Endothelial cell of umbilical vein (primary cell): ENCODE results near the gene GRIA4. TPM values are rescaled to one million over a fixed set of nuclear protein-coding genes. Genes with fewer than 3 reads are reported as not detected.
A peak's percentile ranks its signal among the peaks of the same experiment; 100 is the strongest.

Experiments
- BruUV-seq: library from RNA; stranded (reverse); fragments of 400-500 nt; replicated peaks from 2 replicates; lab custom pipeline; 2021; lab: Mats Ljungman, UMichigan
- CTCF ChIA-PET: fragments of 300-600, 350-600 bp; sonication (Branson Sonifier 250); formaldehyde crosslinking; loops from one replicate; lab custom pipeline; 2021; ENCODE audit warnings: antibody characterized with exemption, inconsistent platforms; lab: Charles Lee
- POLR2A ChIA-PET: fragments of 300-600, 350-600 bp; sonication (Branson Sonifier 250); formaldehyde crosslinking; loops from one replicate; lab custom pipeline; 2021; ENCODE audit warnings: antibody characterized with exemption, inconsistent platforms; lab: Charles Lee
- DNase-seq: peaks from one replicate; pipeline ENCODE4 v3.0.0-alpha.2; 2011; ENCODE audit warnings: low read depth, low spot score
- FAIRE-seq: peaks from 2 replicates; lab custom pipeline; 2011; peaks lifted over from hg19 to GRCh38; lab: Jason Lieb, UNC
- H2AFZ ChIP-seq: 2 replicates; pipeline ENCODE4 v1.6.0; 2012; ENCODE audit warnings: low read depth, low read length, control low read depth, inconsistent platforms
- H3K27ac ChIP-seq: 2 replicates; pipeline ENCODE4 v1.5.1; 2011; ENCODE audit warnings: low read depth, mild to moderate bottlenecking, control low read depth, low read length, moderate library complexity; ENCODE audit not compliant: insufficient read depth
- H3K27me3 ChIP-seq, 2 experiments: 2 replicates each; pipeline versions ENCODE4 v1.6.0 to v1.6.1; 2011; ENCODE audit warnings: low read length in 2 of 2, mixed read lengths in 1 of 2; ENCODE audit not compliant: control insufficient read depth in 2 of 2, insufficient read depth in 2 of 2
- H3K36me3 ChIP-seq, 2 experiments: 2 replicates in 1 of 2; 3 replicates in 1 of 2; pipeline ENCODE4 v1.5.1; 2011; ENCODE audit warnings: low read length in 2 of 2, mild to moderate bottlenecking in 1 of 2, moderate library complexity in 1 of 2; ENCODE audit not compliant: control insufficient read depth in 2 of 2, insufficient read depth in 2 of 2; ENCODE audit errors: extremely low read depth in 1 of 2
- H3K4me1 ChIP-seq: 3 replicates; pipeline ENCODE4 v1.5.1; 2011; ENCODE audit warnings: mild to moderate bottlenecking, low read length; ENCODE audit not compliant: control insufficient read depth, insufficient read depth; ENCODE audit errors: extremely low read depth
- H3K4me2 ChIP-seq: 2 replicates; pipeline ENCODE4 v1.6.1; 2011; ENCODE audit warnings: low read length, control low read depth, mixed read lengths; ENCODE audit not compliant: insufficient read depth
- H3K4me3 ChIP-seq, 3 experiments: fragments of 200-600 bp in 1 of 3; sonication (generic), shearing (Covaris generic) in 1 of 3; replicated peaks in 1 of 3; 2 replicates each; pipeline ENCODE4 v1.5.1; 2011 to 2016; ENCODE audit warnings: control low read depth in 3 of 3, low read length in 3 of 3, mild to moderate bottlenecking in 2 of 3, inconsistent platforms in 1 of 3, low read depth in 1 of 3, moderate library complexity in 1 of 3; ENCODE audit not compliant: insufficient read depth in 1 of 3
- H3K79me2 ChIP-seq: 2 replicates; pipeline ENCODE4 v1.6.0; 2012; ENCODE audit warnings: low read length, inconsistent platforms; ENCODE audit not compliant: control insufficient read depth, insufficient read depth
- H3K9ac ChIP-seq: replicated peaks from 2 replicates; pipeline ENCODE3; 2011; ENCODE audit warnings: low read length, control low read depth; ENCODE audit not compliant: insufficient read depth; ENCODE audit errors: extremely low read depth
- H3K9me1 ChIP-seq: replicated peaks from 3 replicates; pipeline ENCODE4 v1.6.0; 2011; ENCODE audit warnings: mild to moderate bottlenecking, low read length; ENCODE audit not compliant: control insufficient read depth, insufficient read depth; ENCODE audit errors: extremely low read depth
- H3K9me3 ChIP-seq: replicated peaks from 2 replicates; pipeline ENCODE4 v1.5.1; 2012; ENCODE audit warnings: low read length, inconsistent platforms; ENCODE audit not compliant: control insufficient read depth, insufficient read depth
- H4K20me1 ChIP-seq: replicated peaks from 2 replicates; pipeline ENCODE3; 2011; ENCODE audit warnings: mild to moderate bottlenecking, low read length; ENCODE audit not compliant: control insufficient read depth, insufficient read depth; ENCODE audit errors: extremely low read depth
- MYC ChIP-seq: IDR thresholded peaks from one replicate; pipeline ENCODE4 v1.6.1; 2011; ENCODE audit warnings: mild to moderate bottlenecking, low read depth, low read length
- POLR2AphosphoS5 ChIP-seq: IDR thresholded peaks from 2 replicates; pipeline ENCODE4 v1.6.1; 2012; ENCODE audit warnings: low read depth, mild to moderate bottlenecking, control low read depth, low read length, moderate library complexity; ENCODE audit not compliant: insufficient read depth
- dilution Hi-C: fragments of 300-500 bp; cut with MboI; formaldehyde crosslinking; loops from one replicate; pipeline ENCODE4 v1.15.0; 2019; ENCODE audit warnings: low sequenced_read_pairs; ENCODE audit not compliant: extremely low pct_ligation_motif_present
- intact Hi-C: fragments of 100-400 bp; cut with micrococcal nuclease; formaldehyde crosslinking; loops from one replicate; pipeline ENCODE4 v1.10.0; 2022
- polyA plus RNA-seq, 4 experiments: library from polyadenylated mRNA; depleted of rRNA in 3 of 4; stranded (reverse) in 3 of 4; unstranded in 1 of 4; fragments of >200 nt; gene quantifications; 2 replicates each; pipeline versions ENCODE4 v1.2.1 to v1.2.3, GENCODE V29; 2011 to 2012; ENCODE audit warnings: missing spikeins in 1 of 4
- total RNA-seq: library from RNA; stranded (reverse); gene quantifications from 2 replicates; pipeline ENCODE4 v1.2.3, GENCODE V29; 2021
- TF ChIP-seq, protein P1 (sequence below), 2 donors: IDR thresholded peaks; 1 replicate in 1 of 2; 2 replicates in 1 of 2; pipeline ENCODE4 v1.5.1; 2011; ENCODE audit warnings: low read length in 2 of 2, mild to moderate bottlenecking in 2 of 2, moderate library complexity in 2 of 2, control low read depth in 1 of 2, inconsistent platforms in 1 of 2, low read depth in 1 of 2; ENCODE audit not compliant: insufficient read depth in 1 of 2; ENCODE audit errors: extremely low read depth in 1 of 2

Gene GRIA4
- total and polyA plus RNA-seq, 2 donors (not counting 3 experiments of a cell fraction or from before 2014, with no cell fraction given): not detected

DNA sequence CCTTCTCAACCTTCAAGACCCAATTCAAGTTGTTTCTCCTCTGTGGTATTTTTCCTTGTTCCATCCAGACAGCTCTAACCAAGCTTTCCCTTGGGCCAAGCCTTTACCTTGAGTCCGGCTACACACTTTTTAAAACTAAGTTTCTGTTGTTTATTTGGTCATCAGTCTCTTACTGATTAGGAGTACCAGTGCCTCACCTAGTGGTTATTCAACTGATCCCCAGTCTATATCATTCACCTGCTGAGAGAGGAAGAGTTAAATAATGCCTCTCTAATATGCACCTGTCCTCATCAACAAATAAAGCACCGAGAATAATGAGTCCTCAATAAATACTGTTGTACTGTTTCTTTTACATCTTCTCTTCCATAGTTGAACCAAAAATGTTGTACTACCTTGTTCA, 251.4 kb downstream of the GRIA4 start:
- H3K27me3 ChIP-seq: peaks cover 0 to 2% of the 10 kb centered on the region in 2 experiments
- intact Hi-C loops: loop anchor here (5.0 to 10.0 kb wide), 5 partner anchors 814 to 1936 kb away; partner anchors contain the start of genes CARD16, CASP12 and PDGFD

DNA sequence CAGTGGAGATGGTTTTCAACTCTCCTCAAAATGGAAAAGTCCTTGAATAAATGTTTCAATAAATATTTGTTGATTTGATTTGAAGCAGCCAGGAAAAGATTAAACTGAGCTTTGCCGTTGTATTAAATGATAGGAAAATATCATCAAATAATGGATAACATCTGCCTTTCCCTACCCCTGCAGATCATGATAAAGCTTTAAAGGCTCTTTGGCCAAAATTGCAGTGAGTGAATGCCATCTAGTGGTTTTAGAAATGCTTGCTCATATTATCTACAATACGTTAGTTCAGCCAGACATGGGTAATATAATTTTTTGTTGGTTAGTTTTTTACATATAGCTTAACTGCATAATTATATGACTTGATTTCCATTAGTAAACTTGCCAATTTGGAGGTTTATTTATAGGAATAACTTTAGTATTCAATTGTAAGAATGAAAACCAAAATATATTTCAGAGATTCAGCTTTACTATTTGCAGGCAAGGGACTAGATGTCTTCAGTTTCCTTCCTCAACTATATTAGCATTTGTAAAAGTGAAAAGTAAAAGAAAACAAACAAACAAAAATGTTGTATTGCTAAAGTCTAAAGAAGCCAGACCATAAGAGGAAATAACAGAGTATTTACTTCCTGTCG, 253.0 kb downstream of the GRIA4 start:
- DNase-seq (peak; percentile 73), FAIRE-seq (peak; percentile 90)
- peaks cover 0 to 2% of the 10 kb centered on the region in 2 experiments for H3K27me3 ChIP-seq
- intact Hi-C loops (loop anchor here (1.0 to 10.0 kb wide), 8 partner anchors 816 to 1938 kb away; partner anchors contain the start of genes CARD16, CASP12 and PDGFD), dilution Hi-C loops (no loop called here)
- H4K20me1 ChIP-seq: no peaks in the 10 kb centered on the region
- no peak for TF ChIP-seq MYC
- TF ChIP-seq POLR2AphosphoS5: no peak
- TF ChIP-seq, protein P1, sequence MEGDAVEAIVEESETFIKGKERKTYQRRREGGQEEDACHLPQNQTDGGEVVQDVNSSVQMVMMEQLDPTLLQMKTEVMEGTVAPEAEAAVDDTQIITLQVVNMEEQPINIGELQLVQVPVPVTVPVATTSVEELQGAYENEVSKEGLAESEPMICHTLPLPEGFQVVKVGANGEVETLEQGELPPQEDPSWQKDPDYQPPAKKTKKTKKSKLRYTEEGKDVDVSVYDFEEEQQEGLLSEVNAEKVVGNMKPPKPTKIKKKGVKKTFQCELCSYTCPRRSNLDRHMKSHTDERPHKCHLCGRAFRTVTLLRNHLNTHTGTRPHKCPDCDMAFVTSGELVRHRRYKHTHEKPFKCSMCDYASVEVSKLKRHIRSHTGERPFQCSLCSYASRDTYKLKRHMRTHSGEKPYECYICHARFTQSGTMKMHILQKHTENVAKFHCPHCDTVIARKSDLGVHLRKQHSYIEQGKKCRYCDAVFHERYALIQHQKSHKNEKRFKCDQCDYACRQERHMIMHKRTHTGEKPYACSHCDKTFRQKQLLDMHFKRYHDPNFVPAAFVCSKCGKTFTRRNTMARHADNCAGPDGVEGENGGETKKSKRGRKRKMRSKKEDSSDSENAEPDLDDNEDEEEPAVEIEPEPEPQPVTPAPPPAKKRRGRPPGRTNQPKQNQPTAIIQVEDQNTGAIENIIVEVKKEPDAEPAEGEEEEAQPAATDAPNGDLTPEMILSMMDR (IDR thresholded peaks at IDR 0.05; ENCODE audit: extremely low read depth in 1 of 2, insufficient read depth in 1 of 2, low read depth in 1 of 2, low read length in 2 of 2): peak; percentile 39 to 49
- CTCF ChIA-PET: interaction anchor here (0.6 to 4.5 kb wide), 65 partner anchors 8 to 1989 kb away, joined by 3 to 68 read pairs (median 4); partner anchors contain the start of gene PDGFD
- no peaks in the 10 kb centered on the region for H3K4me1 ChIP-seq
- POLR2A ChIA-PET: no interaction called here
- no TSS peak for BruUV-seq
- no peak overlapping the region for H3K4me3 ChIP-seq
- H3K9me3 ChIP-seq: no peaks in the 10 kb centered on the region
- no peak overlapping the region for H2AFZ ChIP-seq
- H3K4me2 ChIP-seq: no peak overlapping the region
- H3K36me3 ChIP-seq: no peaks in the 10 kb centered on the region
- no peaks in the 10 kb centered on the region for H3K79me2 ChIP-seq
- H3K27ac ChIP-seq: no peak overlapping the region
- no peak overlapping the region for H3K9ac ChIP-seq
- H3K9me1 ChIP-seq: no peaks in the 10 kb centered on the region

More for the DNA sequence above, 251.4 kb downstream of the GRIA4 start:
- no peaks in the 10 kb centered on the region for H3K79me2 ChIP-seq
- TF ChIP-seq, protein P1 (IDR thresholded peaks at IDR 0.05; ENCODE audit: extremely low read depth in 1 of 2, insufficient read depth in 1 of 2, low read depth in 1 of 2, low read length in 2 of 2): peak in 1 of 2 donors; percentile 22
- no peak for TF ChIP-seq POLR2AphosphoS5
- FAIRE-seq: peak; percentile 26
- no peak overlapping the region for H2AFZ ChIP-seq
- no peak overlapping the region for H3K4me3 ChIP-seq
- no peaks in the 10 kb centered on the region for H3K4me1 ChIP-seq
- POLR2A ChIA-PET: no interaction called here
- dilution Hi-C loops: no loop called here
- no peak overlapping the region for H3K4me2 ChIP-seq
- no peaks in the 10 kb centered on the region for H3K9me1 ChIP-seq
- H3K9ac ChIP-seq: no peak overlapping the region
- no TSS peak for BruUV-seq
- peak; percentile 24 for DNase-seq
- no peaks in the 10 kb centered on the region for H3K9me3 ChIP-seq
- no peak overlapping the region for H3K27ac ChIP-seq
- CTCF ChIA-PET: interaction anchor here (1.0 to 4.5 kb wide), 4 partner anchors 1066 to 1608 kb away, joined by 3 to 68 read pairs (median 16); no protein-coding TSS in a partner anchor
- H3K36me3 ChIP-seq: no peaks in the 10 kb centered on the region
- H4K20me1 ChIP-seq: no peaks in the 10 kb centered on the region
